OCI-LY7 (cell line): ENCODE data around the gene IGSF8. TPM values are rescaled to one million over a fixed set of nuclear protein-coding genes. Genes with fewer than 3 reads are reported as not detected.

ENCODE experiments used
- BruUV-seq: library from RNA; stranded (reverse); fragments of 400-500 nt; replicated peaks from 2 replicates; lab custom pipeline; 2021; lab: Mats Ljungman, UMichigan
- CTCF ChIA-PET: fragments of 300-600 bp; sonication (Branson Sonifier 250); formaldehyde crosslinking; loops from one replicate; lab custom pipeline; 2022; ENCODE audit warnings: antibody characterized with exemption; ENCODE audit not compliant: unreplicated experiment; lab: Charles Lee
- POLR2A ChIA-PET: fragments of 300-600 bp; sonication (Branson Sonifier 250); formaldehyde crosslinking; loops from one replicate; lab custom pipeline; 2022; ENCODE audit warnings: antibody characterized with exemption; lab: Charles Lee
- DNase-seq: peaks from one replicate; pipeline ENCODE4 v3.0.0-alpha.2; 2015; ENCODE audit warnings: low spot score
- H2AFZ ChIP-seq: fragments of 200-600 bp; sonication (generic), shearing (Covaris generic); 2 replicates; pipeline ENCODE4 v1.6.1; 2014; ENCODE audit warnings: mild to moderate bottlenecking, antibody characterized with exemption, low read length, moderate library complexity
- H3K27ac ChIP-seq: fragments of 200-600 bp; sonication (generic); 2 replicates; pipeline ENCODE4 v1.5.1; 2014; ENCODE audit warnings: mixed run types, low read depth, mild to moderate bottlenecking, moderate library complexity, low read length, inconsistent platforms; ENCODE audit not compliant: poor library complexity, severe bottlenecking
- H3K36me3 ChIP-seq: fragments of 200-600 bp; sonication (generic); 2 replicates; pipeline ENCODE4 v1.6.1; 2014; ENCODE audit warnings: mild to moderate bottlenecking, antibody characterized with exemption, low read length, moderate library complexity, mixed read lengths; ENCODE audit not compliant: insufficient read depth
- H3K4me1 ChIP-seq: fragments of 200-600 bp; sonication (generic); 2 replicates; pipeline ENCODE4 v1.5.1; 2014; ENCODE audit warnings: mild to moderate bottlenecking, low read length; ENCODE audit not compliant: insufficient read depth, poor library complexity, severe bottlenecking
- H3K4me2 ChIP-seq: fragments of 200-600 bp; sonication (generic); 2 replicates; pipeline ENCODE4 v1.6.1; 2014; ENCODE audit warnings: mild to moderate bottlenecking, low read length
- H3K4me3 ChIP-seq: fragments of 200-600 bp; sonication (generic); 2 replicates; pipeline ENCODE4 v1.5.1; 2014; ENCODE audit warnings: mild to moderate bottlenecking, low read depth, low read length; ENCODE audit not compliant: poor library complexity, severe bottlenecking
- H3K79me2 ChIP-seq: fragments of 200-600 bp; sonication (generic); 2 replicates; pipeline ENCODE4 v1.6.1; 2016; ENCODE audit warnings: low read depth, mild to moderate bottlenecking, low read length, moderate library complexity, mixed read lengths; ENCODE audit not compliant: insufficient read depth
- H3K9me2 ChIP-seq: fragments of 200-600 bp; sonication (generic); 2 replicates; pipeline ENCODE4 v1.6.1; 2016; ENCODE audit warnings: mild to moderate bottlenecking, low read length, mixed read lengths; ENCODE audit not compliant: insufficient read depth
- H3K9me3 ChIP-seq: fragments of 200-600 bp; sonication (generic); 2 replicates; pipeline ENCODE4 v1.6.1; 2014; ENCODE audit warnings: mild to moderate bottlenecking, mixed run types, low read length, mixed read lengths
- H4K20me1 ChIP-seq: fragments of 200-600 bp; sonication (generic); 2 replicates; pipeline ENCODE4 v1.6.1; 2014; ENCODE audit warnings: mild to moderate bottlenecking, antibody characterized with exemption, low read length, moderate library complexity, mixed read lengths; ENCODE audit not compliant: insufficient read depth
- CTCF ChIP-seq: fragments of 200-600 bp; sonication (generic); conservative IDR thresholded peaks from 2 replicates; pipeline ENCODE4 v1.5.1; 2014; ENCODE audit warnings: mild to moderate bottlenecking, antibody characterized with exemption, low read length, moderate library complexity, mixed read lengths
- EZH2phosphoT487 ChIP-seq: fragments of 200-600 bp; sonication (generic); IDR thresholded peaks from 2 replicates; pipeline ENCODE4 v1.6.1; 2018; ENCODE audit warnings: low read depth, borderline replicate concordance, mild to moderate bottlenecking, mixed run types, antibody characterized with exemption, low read length, moderate library complexity, mixed read lengths
- intact Hi-C: fragments of 100-400 bp; cut with micrococcal nuclease; formaldehyde crosslinking; loops from one replicate; pipeline ENCODE4 v1.10.0; 2022; ENCODE audit not compliant: unreplicated experiment
- total RNA-seq, 2 experiments: library from RNA; depleted of rRNA in 1 of 2; stranded (reverse); fragments of >200 nt in 1 of 2; shearing (Covaris generic) in 1 of 2; gene quantifications; 2 replicates each; pipeline ENCODE4 v1.2.3, GENCODE V29; 2014 to 2022

IGSF8 gene
- total RNA-seq, 2 experiments from 2014 or later, result 18.7 to 28.7 TPM

GRCh38 chr1:160133990-160134770 lies 35.8 kb upstream of the IGSF8 start:
- Histone ChIP-seq H3K4me2 (no peak overlapping the region), H3K79me2 (no peaks in the 10 kb centered on the region), H2AFZ (no peak overlapping the region), H3K4me1 (no peaks in the 10 kb centered on the region), H3K9me3 (no peaks in the 10 kb centered on the region), H3K27ac (no peak overlapping the region), H4K20me1 (no peaks in the 10 kb centered on the region), H3K36me3 (no peaks in the 10 kb centered on the region), H3K9me2 (no peaks in the 10 kb centered on the region), H3K4me3 (no peak overlapping the region)
- no TSS peak for BruUV-seq
- CTCF ChIA-PET, result no interaction called here
- DNase-seq, result no peak
- POLR2A ChIA-PET, result no interaction called here
- intact Hi-C loops, result no loop called here
- TF ChIP-seq CTCF (no peak), EZH2phosphoT487 (no peak)

GRCh38 chr1:160131803-160132565 lies 33.6 kb upstream of the IGSF8 start:
- Histone ChIP-seq H3K9me2 (no peaks in the 10 kb centered on the region), H3K4me2 (no peak overlapping the region), H3K36me3 (no peaks in the 10 kb centered on the region), H2AFZ (no peak overlapping the region), H3K27ac (no peak overlapping the region), H4K20me1 (no peaks in the 10 kb centered on the region), H3K4me3 (no peak overlapping the region), H3K9me3 (no peaks in the 10 kb centered on the region), H3K79me2 (no peaks in the 10 kb centered on the region), H3K4me1 (no peaks in the 10 kb centered on the region)
- CTCF ChIA-PET, result interaction anchor here (0.6 to 1.0 kb wide), 2 partner anchors 23 to 1001 kb away, joined by 3 read pairs; no protein-coding TSS in a partner anchor
- TF ChIP-seq EZH2phosphoT487, result no peak
- TF ChIP-seq CTCF, result no peak
- no peak for DNase-seq
- intact Hi-C loops, result no loop called here
- BruUV-seq, result no TSS peak
- POLR2A ChIA-PET, result interaction anchor here (0.7 kb wide), 2 partner anchors 68 to 1123 kb away, joined by 3 read pairs; no protein-coding TSS in a partner anchor
